CD4-positive, alpha-beta memory T cell (primary cell): ENCODE data around the gene IZUMO2. TPM values are rescaled to one million over a fixed set of nuclear protein-coding genes. Genes with fewer than 3 reads are reported as not detected.

Source experiments
- CTCF ChIA-PET: fragments of 350-600 bp; sonication (Branson Sonifier 250); formaldehyde crosslinking; loops from one replicate; lab custom pipeline; 2021; ENCODE audit warnings: inconsistent platforms; ENCODE audit not compliant: partially characterized antibody; lab: Charles Lee
- POLR2A ChIA-PET: fragments of 350-600 bp; sonication (Branson Sonifier 250); formaldehyde crosslinking; loops from one replicate; lab custom pipeline; 2021; ENCODE audit not compliant: partially characterized antibody; lab: Charles Lee
- DNase-seq, 5 donors: peaks; one replicate each; pipeline versions ENCODE4 v3.0.0 to v3.0.0-alpha.2; 2020 to 2022; ENCODE audit warnings: mixed read lengths in 1 of 5
- H3K27ac ChIP-seq: one replicate; pipeline ENCODE4 v1.7.0; 2013; ENCODE audit warnings: low read depth, low read length
- H3K27me3 ChIP-seq: 2 replicates; pipeline ENCODE4 v1.7.0; 2013; ENCODE audit warnings: mild to moderate bottlenecking, low read length, moderate library complexity; ENCODE audit not compliant: insufficient read depth
- H3K36me3 ChIP-seq: 2 replicates; pipeline ENCODE4 v1.7.0; 2013; ENCODE audit warnings: mild to moderate bottlenecking, low read length, moderate library complexity; ENCODE audit not compliant: insufficient read depth
- H3K4me1 ChIP-seq: 2 replicates; pipeline ENCODE4 v1.7.0; 2013; ENCODE audit warnings: mild to moderate bottlenecking, low read length, moderate library complexity; ENCODE audit not compliant: insufficient read depth
- H3K4me3 ChIP-seq, 2 donors: one replicate each; pipeline ENCODE4 v1.7.0; 2013; ENCODE audit warnings: low read length in 2 of 2, mild to moderate bottlenecking in 1 of 2
- H3K9me3 ChIP-seq, 2 donors: one replicate each; pipeline ENCODE4 v1.7.0; 2013; ENCODE audit warnings: low read length in 2 of 2, control low read depth in 1 of 2; ENCODE audit not compliant: control insufficient read depth in 1 of 2
- H3K27ac Mint-ChIP-seq, 7 donors: one replicate each; pipeline ENCODE4 v1.8.0; 2020 to 2021; ENCODE audit warnings: mixed read lengths in 7 of 7, mild to moderate bottlenecking in 6 of 7, inconsistent platforms in 3 of 7, moderate library complexity in 3 of 7
- H3K27me3 Mint-ChIP-seq, 2 donors: one replicate each; pipeline ENCODE4 v1.8.0; 2020 to 2021; ENCODE audit warnings: mixed read lengths in 2 of 2
- H3K36me3 Mint-ChIP-seq, 2 donors: one replicate each; pipeline ENCODE4 v1.8.0; 2020 to 2021; ENCODE audit warnings: mixed read lengths in 2 of 2, inconsistent platforms in 1 of 2, mild to moderate bottlenecking in 1 of 2
- H3K4me1 Mint-ChIP-seq, 4 donors: one replicate each; pipeline ENCODE4 v1.8.0; 2020 to 2021; ENCODE audit warnings: mixed read lengths in 4 of 4, mild to moderate bottlenecking in 1 of 4
- H3K4me3 Mint-ChIP-seq, 8 donors: one replicate each; pipeline ENCODE4 v1.8.0; 2020 to 2021; ENCODE audit warnings: mixed read lengths in 8 of 8, mild to moderate bottlenecking in 7 of 8, moderate library complexity in 6 of 8, inconsistent platforms in 3 of 8
- H3K9me3 Mint-ChIP-seq, 8 donors: one replicate each; pipeline ENCODE4 v1.8.0; 2020 to 2021; ENCODE audit warnings: mixed read lengths in 8 of 8, mild to moderate bottlenecking in 5 of 8, inconsistent platforms in 3 of 8, moderate library complexity in 1 of 8
- intact Hi-C: fragments of 100-400 bp; cut with micrococcal nuclease; formaldehyde crosslinking; loops from one replicate; pipeline ENCODE4 v1.15.1; 2023
- polyA plus RNA-seq, 2 donors: library from polyadenylated mRNA; unstranded; fragments of 300-500 nt; fragmentation: Illumina TruSeq; gene quantifications; one replicate each; pipeline ENCODE4 v1.2.3, GENCODE V29; 2021
- total RNA-seq, 2 experiments: library from RNA; stranded (reverse); gene quantifications; one replicate each; pipeline ENCODE4 v1.2.3, GENCODE V29; 2021

Gene IZUMO2
- total and polyA plus RNA-seq, 4 experiments from 2014 or later = not detected

DNA sequence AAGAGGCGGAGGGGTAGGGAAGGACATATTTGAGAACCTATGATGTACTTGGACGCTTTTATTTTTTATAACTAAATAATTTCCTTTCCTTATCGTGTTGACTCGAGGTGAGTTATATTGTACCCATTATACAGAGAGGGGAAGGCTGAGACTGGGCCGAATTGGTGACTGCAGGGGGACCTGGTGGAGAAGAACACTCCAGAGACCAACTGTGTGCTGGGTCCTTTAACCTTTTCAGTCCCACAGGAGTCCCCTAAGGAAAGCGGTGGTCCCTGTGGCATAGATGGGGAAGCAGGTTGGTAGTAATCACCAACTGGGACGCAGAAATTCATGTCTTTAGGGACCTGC lies 41.0 kb upstream of the IZUMO2 start:
- peaks cover 13% of the 10 kb centered on the region for H3K27me3 ChIP-seq

DNA sequence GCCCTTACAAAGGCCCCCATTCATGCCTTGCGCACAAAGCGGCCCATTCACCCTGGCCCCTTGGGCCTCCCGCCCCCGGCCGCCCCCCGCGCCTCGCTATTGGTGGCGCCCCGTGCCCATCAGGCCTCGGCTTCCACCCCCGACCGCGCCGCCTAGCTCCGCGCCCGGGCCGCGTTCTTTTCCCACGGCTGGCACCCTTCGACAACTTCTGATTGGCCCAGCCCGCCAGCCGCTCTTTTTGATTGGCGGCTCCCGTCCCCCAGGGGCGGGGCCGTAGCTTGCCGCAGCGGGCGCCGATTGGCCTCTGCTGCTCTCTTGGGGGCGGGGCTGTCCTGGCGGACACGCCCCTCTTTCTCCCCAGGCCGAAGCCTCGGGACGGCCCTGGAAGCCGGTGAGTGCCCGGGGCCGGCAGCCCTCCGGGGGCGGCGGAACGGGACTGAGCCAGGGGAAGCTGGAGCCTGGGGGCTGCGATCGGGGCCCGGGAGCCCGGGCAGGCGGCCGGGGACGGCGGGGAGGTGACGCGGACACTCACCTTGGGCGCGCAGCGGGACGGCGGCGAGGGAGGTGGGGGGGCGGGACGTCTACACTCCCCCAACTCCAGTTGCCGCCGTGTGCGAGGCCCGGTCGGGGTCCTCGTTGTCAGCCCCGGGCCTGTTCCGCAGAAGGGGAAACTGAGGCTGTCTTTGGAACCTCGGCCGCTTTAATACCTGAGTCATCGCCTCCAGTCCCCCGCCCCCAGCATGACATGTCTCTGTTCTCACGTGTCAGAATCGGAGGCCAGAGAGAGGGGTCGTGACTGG lies 40.4 kb upstream of the IZUMO2 start, which contains the start of gene MYH14:
Gene MYH14 (plus strand): TSS at position 342 of the 800 bp plus-strand sequence. CDS start 6,744 bp downstream, outside the sequence.
- no peak for DNase-seq
- Histone ChIP-seq H3K4me3 (no peak within 1 kb of the TSS), H3K27ac (no peak within 1 kb of the TSS), H3K9me3 (no peaks in the 10 kb centered on the region), H3K27me3 (peaks cover 13% of the 10 kb centered on the region), H3K4me1 (no peaks in the 10 kb centered on the region), H3K36me3 (no peaks in the 10 kb centered on the region)
- ChIA-PET CTCF (no interaction called here), POLR2A (no interaction called here)
- Mint-ChIP-seq H3K27ac (no peak within 1 kb of the TSS), H3K36me3 (peaks cover 0 to 7% of the 10 kb centered on the region in 2 donors), H3K9me3 (peaks cover 0 to 5% (median 0%) of the 10 kb centered on the region in 8 donors), H3K4me1 (peaks cover 0 to 4% (median under 1%) of the 10 kb centered on the region in 4 donors), H3K27me3 (peaks cover 43 to 46% of the 10 kb centered on the region in 2 donors), H3K4me3 (no peak within 1 kb of the TSS)
- intact Hi-C loops = no loop called here

More for the DNA sequence above, 41.0 kb upstream of the IZUMO2 start:
- Mint-ChIP-seq H3K4me3 (no peak overlapping the region), H3K27ac (no peak overlapping the region), H3K27me3 (peaks cover 38 to 41% of the 10 kb centered on the region in 2 donors), H3K9me3 (peaks cover 0 to 5% (median 0%) of the 10 kb centered on the region in 8 donors), H3K4me1 (peaks cover 0 to 4% (median under 1%) of the 10 kb centered on the region in 4 donors), H3K36me3 (peaks cover 0 to 7% of the 10 kb centered on the region in 2 donors)
- intact Hi-C loops = no loop called here
- no peak overlapping the region for H3K27ac ChIP-seq
- H3K4me1 ChIP-seq = no peaks in the 10 kb centered on the region
- ChIA-PET CTCF (no interaction called here), POLR2A (no interaction called here)
- no peaks in the 10 kb centered on the region for H3K9me3 ChIP-seq
- no peak for DNase-seq
- no peak overlapping the region for H3K4me3 ChIP-seq
- H3K36me3 ChIP-seq = no peaks in the 10 kb centered on the region

DNA sequence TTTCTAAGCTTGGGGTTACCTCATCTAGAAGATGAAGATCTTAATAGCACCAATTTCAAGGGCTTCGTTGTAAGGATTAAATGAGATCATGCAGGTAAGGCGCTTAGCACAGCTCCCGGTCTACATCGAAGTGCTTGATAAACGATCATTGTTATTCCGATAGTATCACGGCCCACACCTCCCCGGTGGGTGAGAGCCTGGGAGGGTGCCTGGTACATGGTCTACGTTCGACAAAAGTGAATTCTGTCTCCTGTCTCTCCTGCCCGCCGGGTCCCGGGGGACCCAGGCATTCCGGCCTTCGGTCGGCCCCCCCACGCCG lies 39.8 kb upstream of the IZUMO2 start:
- Histone ChIP-seq H3K9me3 (no peaks in the 10 kb centered on the region), H3K4me1 (no peaks in the 10 kb centered on the region), H3K4me3 (no peak overlapping the region), H3K27ac (no peak overlapping the region), H3K36me3 (no peaks in the 10 kb centered on the region), H3K27me3 (peaks cover 13% of the 10 kb centered on the region)
- Mint-ChIP-seq H3K36me3 (peaks cover 0 to 6% of the 10 kb centered on the region in 2 donors), H3K27me3 (peaks cover 43 to 47% of the 10 kb centered on the region in 2 donors), H3K4me3 (no peak overlapping the region), H3K4me1 (peaks cover 0 to 4% (median under 1%) of the 10 kb centered on the region in 4 donors), H3K9me3 (peaks cover 0 to 5% (median 0%) of the 10 kb centered on the region in 8 donors), H3K27ac (no peak overlapping the region)
- ChIA-PET POLR2A (no interaction called here), CTCF (no interaction called here)
- intact Hi-C loops = no loop called here
- DNase-seq = no peak

DNA sequence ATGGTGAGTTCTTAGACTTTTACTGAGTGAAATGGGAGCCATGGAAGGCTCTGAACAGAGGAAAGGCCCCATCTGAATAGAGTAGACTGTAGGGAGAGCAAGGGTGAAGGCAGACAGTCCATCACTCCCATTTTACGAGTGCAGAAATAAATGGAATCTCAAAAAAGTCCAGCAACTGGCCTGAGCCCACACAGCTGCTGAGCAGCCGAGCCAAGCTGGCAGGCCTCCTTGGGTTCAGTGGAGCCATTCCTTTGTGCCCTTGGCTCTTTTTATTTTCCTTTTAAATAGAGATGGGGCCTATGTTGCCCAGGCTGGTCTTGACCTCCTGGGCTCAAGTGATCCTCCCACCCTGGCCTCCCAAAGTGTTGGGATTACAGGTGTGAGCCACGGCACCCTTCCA lies 39.3 kb upstream of the IZUMO2 start:
- peaks cover 0 to 5% (median 0%) of the 10 kb centered on the region in 8 donors for H3K9me3 Mint-ChIP-seq
- DNase-seq = no peak
- Histone ChIP-seq H3K4me1 (no peaks in the 10 kb centered on the region), H3K27ac (no peak overlapping the region), H3K4me3 (no peak overlapping the region), H3K36me3 (no peaks in the 10 kb centered on the region), H3K9me3 (no peaks in the 10 kb centered on the region), H3K27me3 (peaks cover 13% of the 10 kb centered on the region)
- H3K27me3 Mint-ChIP-seq = peaks cover 41 to 47% of the 10 kb centered on the region in 2 donors
- H3K4me1 Mint-ChIP-seq = peaks cover 0 to 4% (median under 1%) of the 10 kb centered on the region in 4 donors
- H3K36me3 Mint-ChIP-seq = peaks cover 0 to 4% of the 10 kb centered on the region in 2 donors
- no peak overlapping the region for H3K27ac Mint-ChIP-seq
- no peak overlapping the region for H3K4me3 Mint-ChIP-seq
- ChIA-PET CTCF (no interaction called here), POLR2A (no interaction called here)
- intact Hi-C loops = no loop called here

DNA sequence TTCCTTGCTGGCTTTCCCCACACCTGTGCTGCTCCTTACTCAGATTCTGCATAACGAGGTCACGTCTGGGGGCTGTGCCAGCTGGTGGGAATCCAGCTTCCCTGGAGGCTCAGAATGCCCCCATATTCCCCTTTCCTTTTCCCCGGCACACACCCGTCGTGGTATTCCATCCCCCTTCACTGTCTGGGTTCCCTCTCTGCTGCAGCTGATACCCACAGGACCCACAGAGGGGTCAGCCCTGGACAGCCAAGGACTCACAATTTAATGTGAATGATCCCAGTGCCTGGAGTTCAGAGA lies 36.1 kb upstream of the IZUMO2 start:
- ChIA-PET CTCF (no interaction called here), POLR2A (no interaction called here)
- Histone ChIP-seq H3K36me3 (no peaks in the 10 kb centered on the region), H3K27ac (no peak overlapping the region), H3K27me3 (peaks cover 8% of the 10 kb centered on the region), H3K9me3 (no peaks in the 10 kb centered on the region), H3K4me3 (no peak overlapping the region), H3K4me1 (no peaks in the 10 kb centered on the region)
- Mint-ChIP-seq H3K27me3 (peaks cover 40% of the 10 kb centered on the region in 2 donors), H3K9me3 (peaks cover 0 to 5% (median 0%) of the 10 kb centered on the region in 8 donors), H3K4me1 (peaks cover 0 to 3% (median under 1%) of the 10 kb centered on the region in 4 donors), H3K4me3 (no peak overlapping the region), H3K27ac (no peak overlapping the region), H3K36me3 (peaks cover 0 to 4% of the 10 kb centered on the region in 2 donors)
- intact Hi-C loops = no loop called here
- DNase-seq = no peak

DNA sequence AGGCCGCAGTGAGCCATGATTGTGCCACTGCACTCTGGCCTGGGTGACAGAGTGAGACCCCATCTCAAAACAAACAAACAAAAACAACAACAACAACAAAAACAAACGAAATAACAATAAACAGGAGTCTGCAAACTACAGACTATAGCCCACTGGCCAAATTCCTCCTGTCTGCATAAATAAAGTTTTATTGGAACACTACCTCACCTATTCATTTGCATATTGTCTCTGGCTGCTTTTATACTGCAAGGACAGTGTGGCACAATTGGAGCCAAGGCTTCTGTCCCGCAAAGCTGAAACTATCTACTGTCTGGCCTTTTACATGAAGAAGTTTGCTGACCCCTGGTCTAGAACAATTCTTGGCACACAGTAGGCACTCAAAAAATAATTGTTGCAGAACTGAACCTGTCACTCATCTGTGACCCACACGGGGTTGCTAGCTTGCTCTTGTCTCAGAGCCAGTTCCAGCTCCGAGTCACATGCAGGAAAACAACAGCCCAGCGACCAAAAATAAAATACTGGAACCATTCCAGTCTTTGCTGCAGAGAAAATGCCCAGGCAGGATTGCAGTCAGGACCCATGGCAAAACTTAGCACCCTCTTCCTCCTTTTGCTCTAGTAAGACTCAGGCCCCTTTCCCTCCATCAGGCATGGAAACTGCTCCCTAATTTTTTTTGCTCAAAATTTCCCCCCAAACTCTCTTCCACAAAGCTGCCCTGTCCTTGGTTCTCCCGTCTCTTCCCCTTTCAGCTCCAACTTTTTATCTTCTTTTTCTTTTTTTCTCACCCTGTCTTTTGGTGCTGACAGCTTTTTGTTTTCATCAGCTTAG lies 35.6 kb upstream of the IZUMO2 start:
- H3K4me1 ChIP-seq = no peaks in the 10 kb centered on the region
- H3K9me3 Mint-ChIP-seq = peaks cover 0 to 5% (median 0%) of the 10 kb centered on the region in 8 donors
- DNase-seq = no peak
- peaks cover 0 to 4% of the 10 kb centered on the region in 2 donors for H3K36me3 Mint-ChIP-seq
- ChIA-PET CTCF (no interaction called here), POLR2A (no interaction called here)
- H3K27ac Mint-ChIP-seq = no peak overlapping the region
- intact Hi-C loops = no loop called here
- no peak overlapping the region for H3K27ac ChIP-seq
- no peaks in the 10 kb centered on the region for H3K36me3 ChIP-seq
- H3K4me3 ChIP-seq = no peak overlapping the region
- peaks cover 38 to 40% of the 10 kb centered on the region in 2 donors for H3K27me3 Mint-ChIP-seq
- H3K4me1 Mint-ChIP-seq = peaks cover 0 to 2% (median 0%) of the 10 kb centered on the region in 4 donors
- no peak overlapping the region for H3K4me3 Mint-ChIP-seq
- H3K27me3 ChIP-seq = peaks cover 4% of the 10 kb centered on the region
- H3K9me3 ChIP-seq = no peaks in the 10 kb centered on the region

DNA sequence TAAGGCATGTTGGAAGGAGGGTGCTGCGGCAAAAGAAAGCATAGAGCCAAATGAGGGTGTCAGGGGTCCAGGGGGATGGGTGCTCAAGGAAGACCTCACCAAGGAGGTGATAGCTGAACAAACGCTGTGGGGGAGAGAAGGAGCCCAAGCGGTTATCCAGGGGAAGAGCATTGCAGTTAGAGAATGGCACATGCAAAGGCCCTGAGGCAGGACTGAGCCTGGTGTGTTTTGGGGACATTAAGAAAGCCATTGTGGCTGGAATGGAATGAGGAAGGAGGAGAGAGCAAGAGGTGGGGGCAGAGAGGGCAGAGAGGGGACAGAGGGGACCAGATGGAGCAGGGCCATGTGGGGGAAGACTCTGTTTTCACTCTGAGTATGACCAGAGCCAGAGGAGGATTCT lies 34.3 kb upstream of the IZUMO2 start:
- Histone ChIP-seq H3K4me3 (no peak overlapping the region), H3K36me3 (no peaks in the 10 kb centered on the region), H3K4me1 (no peaks in the 10 kb centered on the region), H3K27ac (no peak overlapping the region), H3K27me3 (peaks cover 4% of the 10 kb centered on the region), H3K9me3 (no peaks in the 10 kb centered on the region)
- POLR2A ChIA-PET = no interaction called here
- CTCF ChIA-PET = no interaction called here
- no peak for DNase-seq
- intact Hi-C loops = no loop called here
- Mint-ChIP-seq H3K36me3 (peaks cover 0 to 4% of the 10 kb centered on the region in 2 donors), H3K4me1 (peaks cover 0 to 2% (median 0%) of the 10 kb centered on the region in 4 donors), H3K27ac (no peak overlapping the region), H3K9me3 (peaks cover 0 to 5% (median 0%) of the 10 kb centered on the region in 8 donors), H3K4me3 (no peak overlapping the region), H3K27me3 (peaks cover 37 to 40% of the 10 kb centered on the region in 2 donors)
